Ishikawa (cell line): ENCODE measurements around the gene RSBN1.

Experiments
- CEBPB ChIP-seq: IDR thresholded peaks from 2 replicates; pipeline ENCODE4 v1.6.1; 2012
- CREB1 ChIP-seq: IDR thresholded peaks from 2 replicates; pipeline ENCODE4 v1.6.1; 2012; ENCODE audit warnings: low read depth
- EGR1 ChIP-seq: IDR thresholded peaks from 2 replicates; pipeline ENCODE4 v1.6.1; 2012
- EP300 ChIP-seq: IDR thresholded peaks from 2 replicates; pipeline ENCODE4 v1.6.1; 2012; ENCODE audit warnings: borderline replicate concordance
- FOXM1 ChIP-seq: IDR thresholded peaks from 2 replicates; pipeline ENCODE4 v1.6.1; 2012; ENCODE audit warnings: low read depth, borderline replicate concordance
- NFIC ChIP-seq: IDR thresholded peaks from 2 replicates; pipeline ENCODE4 v1.6.1; 2012
- RAD21 ChIP-seq: IDR thresholded peaks from 2 replicates; pipeline ENCODE4 v1.6.1; 2012; ENCODE audit warnings: low read depth
- TAF1 ChIP-seq: IDR thresholded peaks from 2 replicates; pipeline ENCODE4 v1.6.1; 2012; ENCODE audit warnings: low read depth, mild to moderate bottlenecking
- TCF12 ChIP-seq: IDR thresholded peaks from 2 replicates; pipeline ENCODE4 v1.6.1; 2012; ENCODE audit warnings: low read depth
- TEAD4 ChIP-seq: IDR thresholded peaks from 2 replicates; pipeline ENCODE4 v1.6.1; 2012
- YY1 ChIP-seq: IDR thresholded peaks from 2 replicates; pipeline ENCODE4 v1.6.1; 2012; ENCODE audit warnings: low read depth
- ZBTB7A ChIP-seq: IDR thresholded peaks from 2 replicates; pipeline ENCODE4 v1.6.1; 2012; ENCODE audit warnings: low read depth
- TF ChIP-seq, protein P1 (sequence below): IDR thresholded peaks from 2 replicates; pipeline ENCODE4 v1.6.1; 2012; ENCODE audit warnings: low read depth, mild to moderate bottlenecking
- TF ChIP-seq, protein P2 (sequence below): IDR thresholded peaks from 2 replicates; pipeline ENCODE4 v1.6.1; 2012
- TF ChIP-seq, protein P3 (sequence below): IDR thresholded peaks from 2 replicates; pipeline ENCODE4 v1.6.1; 2012

Gene RSBN1

DNA sequence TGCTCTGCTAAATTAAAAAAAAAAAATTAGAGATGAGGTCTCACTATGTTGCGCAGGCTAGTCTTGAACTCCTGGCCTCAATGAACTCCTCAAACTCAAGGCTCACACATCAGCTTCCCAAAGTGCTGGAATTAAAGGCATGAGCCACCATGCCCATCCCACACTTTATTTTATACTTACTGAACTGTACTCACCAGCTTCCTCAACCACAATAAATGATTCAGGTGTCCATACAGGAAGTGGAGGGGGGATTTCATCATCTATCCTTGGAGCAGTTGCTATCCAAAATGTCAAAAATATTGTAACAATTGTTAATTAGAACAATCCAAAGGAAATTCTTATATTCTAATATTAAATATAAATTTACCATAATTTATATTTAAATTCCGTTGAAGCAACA is 22.4 kb upstream of the RSBN1 start:
- TF ChIP-seq, protein P1, sequence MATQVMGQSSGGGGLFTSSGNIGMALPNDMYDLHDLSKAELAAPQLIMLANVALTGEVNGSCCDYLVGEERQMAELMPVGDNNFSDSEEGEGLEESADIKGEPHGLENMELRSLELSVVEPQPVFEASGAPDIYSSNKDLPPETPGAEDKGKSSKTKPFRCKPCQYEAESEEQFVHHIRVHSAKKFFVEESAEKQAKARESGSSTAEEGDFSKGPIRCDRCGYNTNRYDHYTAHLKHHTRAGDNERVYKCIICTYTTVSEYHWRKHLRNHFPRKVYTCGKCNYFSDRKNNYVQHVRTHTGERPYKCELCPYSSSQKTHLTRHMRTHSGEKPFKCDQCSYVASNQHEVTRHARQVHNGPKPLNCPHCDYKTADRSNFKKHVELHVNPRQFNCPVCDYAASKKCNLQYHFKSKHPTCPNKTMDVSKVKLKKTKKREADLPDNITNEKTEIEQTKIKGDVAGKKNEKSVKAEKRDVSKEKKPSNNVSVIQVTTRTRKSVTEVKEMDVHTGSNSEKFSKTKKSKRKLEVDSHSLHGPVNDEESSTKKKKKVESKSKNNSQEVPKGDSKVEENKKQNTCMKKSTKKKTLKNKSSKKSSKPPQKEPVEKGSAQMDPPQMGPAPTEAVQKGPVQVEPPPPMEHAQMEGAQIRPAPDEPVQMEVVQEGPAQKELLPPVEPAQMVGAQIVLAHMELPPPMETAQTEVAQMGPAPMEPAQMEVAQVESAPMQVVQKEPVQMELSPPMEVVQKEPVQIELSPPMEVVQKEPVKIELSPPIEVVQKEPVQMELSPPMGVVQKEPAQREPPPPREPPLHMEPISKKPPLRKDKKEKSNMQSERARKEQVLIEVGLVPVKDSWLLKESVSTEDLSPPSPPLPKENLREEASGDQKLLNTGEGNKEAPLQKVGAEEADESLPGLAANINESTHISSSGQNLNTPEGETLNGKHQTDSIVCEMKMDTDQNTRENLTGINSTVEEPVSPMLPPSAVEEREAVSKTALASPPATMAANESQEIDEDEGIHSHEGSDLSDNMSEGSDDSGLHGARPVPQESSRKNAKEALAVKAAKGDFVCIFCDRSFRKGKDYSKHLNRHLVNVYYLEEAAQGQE, result no peak
- TF ChIP-seq CREB1 (no peak), TAF1 (no peak), YY1 (no peak), TCF12 (no peak), NFIC (no peak)
- TF ChIP-seq, protein P2, sequence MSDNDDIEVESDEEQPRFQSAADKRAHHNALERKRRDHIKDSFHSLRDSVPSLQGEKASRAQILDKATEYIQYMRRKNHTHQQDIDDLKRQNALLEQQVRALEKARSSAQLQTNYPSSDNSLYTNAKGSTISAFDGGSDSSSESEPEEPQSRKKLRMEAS, result no peak

DNA sequence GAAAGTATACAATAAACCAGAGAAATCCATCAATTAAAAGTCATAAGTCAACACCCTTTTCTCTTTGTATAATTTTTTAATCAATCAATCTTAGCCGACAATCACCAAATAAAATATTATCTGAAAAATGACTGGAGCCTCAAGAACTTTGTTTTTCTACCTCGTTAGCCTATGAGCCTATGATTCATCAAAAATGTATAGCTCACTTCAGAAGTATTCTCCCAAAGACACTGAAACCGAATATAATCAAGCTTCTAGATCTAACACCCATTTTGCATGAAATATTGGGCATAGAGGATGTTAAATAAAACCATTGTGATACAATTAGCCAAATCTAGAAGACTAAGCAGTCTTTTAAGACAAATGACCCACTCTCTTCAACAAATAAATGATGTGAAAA is 17.8 kb upstream of the RSBN1 start:
- TF ChIP-seq TCF12 (no peak), TEAD4 (no peak), EGR1 (no peak), CEBPB (no peak), ZBTB7A (no peak), EP300 (no peak), FOXM1 (no peak), CREB1 (no peak)
- TF ChIP-seq, protein P2, result no peak

DNA sequence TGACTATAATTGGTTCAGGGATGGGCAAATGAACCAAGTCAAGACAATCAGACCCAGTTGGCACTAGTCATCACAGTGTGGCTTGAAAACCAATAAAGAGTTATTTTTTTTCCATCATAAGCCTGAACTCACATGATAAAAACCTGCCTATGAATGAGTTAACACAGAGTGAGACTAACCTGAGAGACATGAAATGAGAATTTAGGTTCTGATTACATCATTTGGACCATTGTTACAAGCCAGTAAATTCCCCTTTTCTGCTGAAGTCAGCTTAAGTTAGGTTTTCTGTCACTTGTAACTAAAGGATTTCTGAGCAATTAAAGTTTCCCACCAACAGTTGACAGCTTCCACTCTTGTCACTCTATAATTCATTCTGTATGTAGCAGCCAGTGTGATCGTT is 9.6 kb upstream of the RSBN1 start:
- no peak for TF ChIP-seq TEAD4
- TF ChIP-seq, protein P2, result no peak
- no peak for TF ChIP-seq RAD21
- no peak for TF ChIP-seq EP300
- no peak for TF ChIP-seq FOXM1
- TF ChIP-seq CEBPB, result no peak
- no peak for TF ChIP-seq CREB1
- TF ChIP-seq, protein P1, result no peak
- no peak for TF ChIP-seq YY1
- no peak for TF ChIP-seq TCF12
- no peak for TF ChIP-seq NFIC
- no peak for TF ChIP-seq ZBTB7A
- TF ChIP-seq TAF1, result no peak

DNA sequence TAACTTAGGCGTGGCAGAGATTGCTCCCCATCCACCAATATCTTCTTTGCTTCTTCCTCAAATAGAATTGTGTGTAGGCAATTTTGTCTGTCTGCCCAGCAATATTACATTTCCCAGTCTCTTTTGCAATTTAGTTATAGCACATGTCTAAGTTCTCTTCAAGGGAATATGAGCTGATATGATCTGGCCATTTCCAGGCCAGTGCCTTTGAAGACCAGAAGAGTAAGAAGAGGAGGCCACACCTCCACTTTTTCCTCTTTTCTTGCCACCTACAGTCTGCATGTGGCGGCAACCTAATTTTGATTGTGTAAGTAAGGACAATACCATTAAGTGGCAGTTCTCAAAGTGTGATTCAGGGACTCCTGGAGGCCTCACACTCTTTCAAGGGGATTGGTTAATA is 6.3 kb upstream of the RSBN1 start:
- TF ChIP-seq CREB1 (no peak), TAF1 (no peak), EGR1 (no peak), NFIC (no peak), ZBTB7A (no peak), CEBPB (no peak), FOXM1 (no peak), YY1 (no peak), TEAD4 (no peak), EP300 (no peak), RAD21 (no peak)
- TF ChIP-seq, protein P1, result no peak

DNA sequence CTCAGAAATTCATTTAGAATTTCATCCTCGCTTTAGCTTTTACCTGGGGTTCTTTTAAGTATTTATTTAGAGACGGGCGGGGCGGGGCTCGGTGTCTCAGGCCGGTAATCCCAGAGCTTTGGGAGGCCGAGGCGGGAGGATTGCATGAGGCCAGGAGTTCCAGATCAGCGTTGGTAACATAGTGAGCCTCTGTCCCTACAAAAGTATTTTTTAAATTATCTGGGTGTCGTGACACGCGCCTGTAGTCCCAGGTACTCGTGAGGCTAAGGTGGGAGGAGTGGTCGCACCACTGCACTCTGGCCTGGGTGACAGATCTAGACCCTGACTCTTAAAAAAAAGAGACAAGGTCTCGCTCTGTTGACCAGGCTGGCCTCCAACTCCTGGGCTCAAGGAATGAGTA is 942 bp upstream of the RSBN1 start:
- TF ChIP-seq RAD21 (no peak), TCF12 (no peak), EP300 (no peak), TAF1 (no peak), EGR1 (no peak), CREB1 (no peak), YY1 (no peak), CEBPB (no peak), FOXM1 (no peak), ZBTB7A (no peak), TEAD4 (no peak), NFIC (no peak)
- TF ChIP-seq, protein P2, result no peak
- TF ChIP-seq, protein P1, result no peak
- TF ChIP-seq, protein P3, sequence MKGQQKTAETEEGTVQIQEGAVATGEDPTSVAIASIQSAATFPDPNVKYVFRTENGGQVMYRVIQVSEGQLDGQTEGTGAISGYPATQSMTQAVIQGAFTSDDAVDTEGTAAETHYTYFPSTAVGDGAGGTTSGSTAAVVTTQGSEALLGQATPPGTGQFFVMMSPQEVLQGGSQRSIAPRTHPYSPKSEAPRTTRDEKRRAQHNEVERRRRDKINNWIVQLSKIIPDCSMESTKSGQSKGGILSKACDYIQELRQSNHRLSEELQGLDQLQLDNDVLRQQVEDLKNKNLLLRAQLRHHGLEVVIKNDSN, result no peak
